Activated T-cell treated with anti-CD3 and anti-CD28 coated beads, Interleukin-2, amount 50 U/mL, for 48 hours (primary cell): Measurements from ENCODE around the gene CBLN1.
"Not testable (repeated sequence)": the region's sequence is repeated elsewhere in the genome, so short reads cannot be mapped to it uniquely, and the experiment has no call there.

Experiments used
- DNase-seq, 2 experiments: peaks; one replicate each; pipeline ENCODE4 v3.0.0-alpha.2; 2020

Gene CBLN1

GRCh38 chr16:49277386-49277742 lies 4.3 kb downstream of the CBLN1 start:
- DNase-seq, result no peak

- no peak for DNase-seq
Measured at GRCh38 chr16:49276646-49277385, 4.8 kb downstream of the CBLN1 start.

- DNase-seq, result no peak
Measured at GRCh38 chr16:49275870-49276269, 5.8 kb downstream of the CBLN1 start.

GRCh38 chr16:49275050-49275730 lies 6.4 kb downstream of the CBLN1 start:
- no peak for DNase-seq

GRCh38 chr16:49274591-49274990 lies 7.0 kb downstream of the CBLN1 start:
- no peak for DNase-seq

GRCh38 chr16:49273771-49274170 lies 7.9 kb downstream of the CBLN1 start:
- DNase-seq, result no peak

- DNase-seq, result no peak
Measured at GRCh38 chr16:49271363-49271762, 10.3 kb downstream of the CBLN1 start.

GRCh38 chr16:49269201-49269600 lies 12.4 kb downstream of the CBLN1 start:
- no peak for DNase-seq

- DNase-seq, result no peak
Measured at GRCh38 chr16:49268667-49269066, 13.0 kb downstream of the CBLN1 start.

GRCh38 chr16:49262501-49262900 lies 19.1 kb downstream of the CBLN1 start:
- DNase-seq, result no peak

- no peak for DNase-seq
Measured at GRCh38 chr16:49261930-49262329, 19.7 kb downstream of the CBLN1 start.

GRCh38 chr16:49260956-49261530 lies 20.6 kb downstream of the CBLN1 start:
- DNase-seq, result no peak

GRCh38 chr16:49260253-49260652 lies 21.4 kb downstream of the CBLN1 start:
- DNase-seq, result no peak

GRCh38 chr16:49259330-49259729 lies 22.3 kb downstream of the CBLN1 start:
- no peak for DNase-seq

GRCh38 chr16:49250689-49251088 lies 30.9 kb downstream of the CBLN1 start:
- DNase-seq, result no peak

GRCh38 chr16:49248227-49248626 lies 33.4 kb downstream of the CBLN1 start:
- no peak for DNase-seq

- no peak for DNase-seq
Measured at GRCh38 chr16:49236216-49236615, 45.4 kb downstream of the CBLN1 start.

- DNase-seq, result not testable (repeated sequence)
Measured at GRCh38 chr16:49228335-49228734, 53.3 kb downstream of the CBLN1 start.
